ENCODE data around the gene ABTB1. TPM values are rescaled to one million over a fixed set of nuclear protein-coding genes. Genes with fewer than 3 reads are reported as not detected.

ABTB1 gene
- total and polyA plus RNA-seq, 2 of the 13 experiments (the other 11 are each of a cell fraction or from before 2014, with no cell fraction given): 0.42 to 14.5 TPM

DNA sequence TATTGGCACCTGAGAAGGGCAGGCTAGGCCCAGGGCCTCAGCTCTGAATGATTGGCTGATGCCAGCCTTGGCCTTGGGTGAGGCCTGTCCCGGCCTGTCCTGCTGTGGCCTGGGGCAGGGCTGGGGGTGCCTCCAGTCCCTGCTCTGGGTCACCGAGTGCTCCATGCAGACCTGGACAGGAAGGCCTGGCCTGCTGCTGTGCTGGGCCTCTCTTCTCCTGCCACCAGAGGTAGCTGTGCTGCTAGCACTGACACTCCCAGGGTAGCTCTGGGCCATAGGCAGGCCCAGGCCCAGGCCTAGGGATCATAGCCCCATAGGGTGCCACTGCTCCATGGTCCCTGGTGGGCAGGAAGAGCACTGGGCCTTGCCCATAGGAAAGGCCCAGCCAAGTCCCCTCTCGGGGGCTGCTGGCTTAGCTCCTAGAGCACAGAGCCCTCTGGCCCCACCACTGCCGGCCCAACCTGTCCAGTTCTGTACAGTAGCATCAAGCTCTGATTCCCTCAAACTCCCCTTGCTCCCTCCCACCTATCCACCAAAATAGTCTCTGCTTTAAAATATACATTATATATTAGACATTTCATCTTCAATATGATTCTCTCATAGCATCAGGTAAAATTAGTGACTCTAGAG lies 18.2 kb downstream of the ABTB1 start (continued):
- TF ChIP-seq, protein P1, sequence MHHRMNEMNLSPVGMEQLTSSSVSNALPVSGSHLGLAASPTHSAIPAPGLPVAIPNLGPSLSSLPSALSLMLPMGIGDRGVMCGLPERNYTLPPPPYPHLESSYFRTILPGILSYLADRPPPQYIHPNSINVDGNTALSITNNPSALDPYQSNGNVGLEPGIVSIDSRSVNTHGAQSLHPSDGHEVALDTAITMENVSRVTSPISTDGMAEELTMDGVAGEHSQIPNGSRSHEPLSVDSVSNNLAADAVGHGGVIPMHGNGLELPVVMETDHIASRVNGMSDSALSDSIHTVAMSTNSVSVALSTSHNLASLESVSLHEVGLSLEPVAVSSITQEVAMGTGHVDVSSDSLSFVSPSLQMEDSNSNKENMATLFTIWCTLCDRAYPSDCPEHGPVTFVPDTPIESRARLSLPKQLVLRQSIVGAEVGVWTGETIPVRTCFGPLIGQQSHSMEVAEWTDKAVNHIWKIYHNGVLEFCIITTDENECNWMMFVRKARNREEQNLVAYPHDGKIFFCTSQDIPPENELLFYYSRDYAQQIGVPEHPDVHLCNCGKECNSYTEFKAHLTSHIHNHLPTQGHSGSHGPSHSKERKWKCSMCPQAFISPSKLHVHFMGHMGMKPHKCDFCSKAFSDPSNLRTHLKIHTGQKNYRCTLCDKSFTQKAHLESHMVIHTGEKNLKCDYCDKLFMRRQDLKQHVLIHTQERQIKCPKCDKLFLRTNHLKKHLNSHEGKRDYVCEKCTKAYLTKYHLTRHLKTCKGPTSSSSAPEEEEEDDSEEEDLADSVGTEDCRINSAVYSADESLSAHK (CRISPR knock-in tag; IDR thresholded peaks at IDR 0.05; ENCODE audit: borderline replicate concordance): no peak
- TF ChIP-seq RNF2 (conservative IDR thresholded peaks at IDR 0.05; ENCODE audit: low read depth): no peak
- TF ChIP-seq ZSCAN25 (CRISPR knock-in tag; IDR thresholded peaks at IDR 0.05): no peak
- no peak for TF ChIP-seq MTA3 (CRISPR knock-in tag; IDR thresholded peaks at IDR 0.05)
- 0 out of 2 replicates have a peak, but pooled peaks have one; percentile 25 for TF ChIP-seq NFKB2 (CRISPR knock-in tag; IDR thresholded peaks at IDR 0.05; ENCODE audit: borderline replicate concordance)
- TF ChIP-seq, protein P2, sequence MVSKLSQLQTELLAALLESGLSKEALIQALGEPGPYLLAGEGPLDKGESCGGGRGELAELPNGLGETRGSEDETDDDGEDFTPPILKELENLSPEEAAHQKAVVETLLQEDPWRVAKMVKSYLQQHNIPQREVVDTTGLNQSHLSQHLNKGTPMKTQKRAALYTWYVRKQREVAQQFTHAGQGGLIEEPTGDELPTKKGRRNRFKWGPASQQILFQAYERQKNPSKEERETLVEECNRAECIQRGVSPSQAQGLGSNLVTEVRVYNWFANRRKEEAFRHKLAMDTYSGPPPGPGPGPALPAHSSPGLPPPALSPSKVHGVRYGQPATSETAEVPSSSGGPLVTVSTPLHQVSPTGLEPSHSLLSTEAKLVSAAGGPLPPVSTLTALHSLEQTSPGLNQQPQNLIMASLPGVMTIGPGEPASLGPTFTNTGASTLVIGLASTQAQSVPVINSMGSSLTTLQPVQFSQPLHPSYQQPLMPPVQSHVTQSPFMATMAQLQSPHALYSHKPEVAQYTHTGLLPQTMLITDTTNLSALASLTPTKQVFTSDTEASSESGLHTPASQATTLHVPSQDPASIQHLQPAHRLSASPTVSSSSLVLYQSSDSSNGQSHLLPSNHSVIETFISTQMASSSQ (IDR thresholded peaks at IDR 0.05; ENCODE audit: low read depth): no peak
- TF ChIP-seq, protein P2 (CRISPR knock-in tag; IDR thresholded peaks at IDR 0.05; ENCODE audit: borderline replicate concordance): no peak
- peak; percentile 20 for TF ChIP-seq XRCC5 (optimal IDR thresholded peaks at IDR 0.05; ENCODE audit: low read length)
- TF ChIP-seq GABPB1 (CRISPR knock-in tag; IDR thresholded peaks at IDR 0.05): peak; percentile 47; the same call in 1 of the 2 replicates
- TF ChIP-seq, protein P3, sequence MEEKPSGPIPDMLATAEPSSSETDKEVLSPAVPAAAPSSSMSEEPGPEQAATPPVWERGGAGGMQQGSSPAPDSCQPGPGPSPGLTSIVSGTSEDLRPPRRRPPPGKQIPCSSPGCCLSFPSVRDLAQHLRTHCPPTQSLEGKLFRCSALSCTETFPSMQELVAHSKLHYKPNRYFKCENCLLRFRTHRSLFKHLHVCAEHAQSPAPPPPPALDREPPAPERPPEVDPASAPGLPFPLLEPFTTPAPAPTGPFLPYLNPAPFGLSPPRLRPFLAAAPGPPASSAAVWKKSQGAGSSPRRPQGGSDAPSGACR (CRISPR knock-in tag; IDR thresholded peaks at IDR 0.05): no peak
- peak; percentile 95 for TF ChIP-seq ZFX (CRISPR knock-in tag; IDR thresholded peaks at IDR 0.05; ENCODE audit: low read depth)
- TF ChIP-seq ZFP82 (CRISPR knock-in tag; IDR thresholded peaks at IDR 0.05; ENCODE audit: borderline replicate concordance): no peak
- TF ChIP-seq, protein P4, sequence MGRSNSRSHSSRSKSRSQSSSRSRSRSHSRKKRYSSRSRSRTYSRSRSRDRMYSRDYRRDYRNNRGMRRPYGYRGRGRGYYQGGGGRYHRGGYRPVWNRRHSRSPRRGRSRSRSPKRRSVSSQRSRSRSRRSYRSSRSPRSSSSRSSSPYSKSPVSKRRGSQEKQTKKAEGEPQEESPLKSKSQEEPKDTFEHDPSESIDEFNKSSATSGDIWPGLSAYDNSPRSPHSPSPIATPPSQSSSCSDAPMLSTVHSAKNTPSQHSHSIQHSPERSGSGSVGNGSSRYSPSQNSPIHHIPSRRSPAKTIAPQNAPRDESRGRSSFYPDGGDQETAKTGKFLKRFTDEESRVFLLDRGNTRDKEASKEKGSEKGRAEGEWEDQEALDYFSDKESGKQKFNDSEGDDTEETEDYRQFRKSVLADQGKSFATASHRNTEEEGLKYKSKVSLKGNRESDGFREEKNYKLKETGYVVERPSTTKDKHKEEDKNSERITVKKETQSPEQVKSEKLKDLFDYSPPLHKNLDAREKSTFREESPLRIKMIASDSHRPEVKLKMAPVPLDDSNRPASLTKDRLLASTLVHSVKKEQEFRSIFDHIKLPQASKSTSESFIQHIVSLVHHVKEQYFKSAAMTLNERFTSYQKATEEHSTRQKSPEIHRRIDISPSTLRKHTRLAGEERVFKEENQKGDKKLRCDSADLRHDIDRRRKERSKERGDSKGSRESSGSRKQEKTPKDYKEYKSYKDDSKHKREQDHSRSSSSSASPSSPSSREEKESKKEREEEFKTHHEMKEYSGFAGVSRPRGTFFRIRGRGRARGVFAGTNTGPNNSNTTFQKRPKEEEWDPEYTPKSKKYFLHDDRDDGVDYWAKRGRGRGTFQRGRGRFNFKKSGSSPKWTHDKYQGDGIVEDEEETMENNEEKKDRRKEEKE (IDR thresholded peaks at IDR 0.05): no peak
- TF ChIP-seq, protein P5, sequence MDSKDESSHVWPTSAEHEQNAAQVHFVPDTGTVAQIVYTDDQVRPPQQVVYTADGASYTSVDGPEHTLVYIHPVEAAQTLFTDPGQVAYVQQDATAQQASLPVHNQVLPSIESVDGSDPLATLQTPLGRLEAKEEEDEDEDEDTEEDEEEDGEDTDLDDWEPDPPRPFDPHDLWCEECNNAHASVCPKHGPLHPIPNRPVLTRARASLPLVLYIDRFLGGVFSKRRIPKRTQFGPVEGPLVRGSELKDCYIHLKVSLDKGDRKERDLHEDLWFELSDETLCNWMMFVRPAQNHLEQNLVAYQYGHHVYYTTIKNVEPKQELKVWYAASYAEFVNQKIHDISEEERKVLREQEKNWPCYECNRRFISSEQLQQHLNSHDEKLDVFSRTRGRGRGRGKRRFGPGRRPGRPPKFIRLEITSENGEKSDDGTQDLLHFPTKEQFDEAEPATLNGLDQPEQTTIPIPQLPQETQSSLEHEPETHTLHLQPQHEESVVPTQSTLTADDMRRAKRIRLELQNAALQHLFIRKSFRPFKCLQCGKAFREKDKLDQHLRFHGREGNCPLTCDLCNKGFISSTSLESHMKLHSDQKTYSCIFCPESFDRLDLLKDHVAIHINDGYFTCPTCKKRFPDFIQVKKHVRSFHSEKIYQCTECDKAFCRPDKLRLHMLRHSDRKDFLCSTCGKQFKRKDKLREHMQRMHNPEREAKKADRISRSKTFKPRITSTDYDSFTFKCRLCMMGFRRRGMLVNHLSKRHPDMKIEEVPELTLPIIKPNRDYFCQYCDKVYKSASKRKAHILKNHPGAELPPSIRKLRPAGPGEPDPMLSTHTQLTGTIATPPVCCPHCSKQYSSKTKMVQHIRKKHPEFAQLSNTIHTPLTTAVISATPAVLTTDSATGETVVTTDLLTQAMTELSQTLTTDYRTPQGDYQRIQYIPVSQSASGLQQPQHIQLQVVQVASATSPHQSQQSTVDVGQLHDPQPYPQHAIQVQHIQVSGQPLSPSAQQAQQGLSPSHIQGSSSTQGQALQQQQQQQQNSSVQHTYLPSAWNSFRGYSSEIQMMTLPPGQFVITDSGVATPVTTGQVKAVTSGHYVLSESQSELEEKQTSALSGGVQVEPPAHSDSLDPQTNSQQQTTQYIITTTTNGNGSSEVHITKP (CRISPR knock-in tag; IDR thresholded peaks at IDR 0.05; ENCODE audit: low read depth): no peak
- TF ChIP-seq ZNF207 (IDR thresholded peaks at IDR 0.05; ENCODE audit: borderline replicate concordance): no peak

Data from HepG2 (cell line).